Smooth muscle cell (in vitro differentiated cells): ENCODE data around the gene ACCS. TPM values are rescaled to one million over a fixed set of nuclear protein-coding genes. Genes with fewer than 3 reads are reported as not detected.

ENCODE experiments used
- DNase-seq: peaks from one replicate; lab custom pipeline; 2025; ENCODE audit not compliant: unreplicated experiment; lab: John Stamatoyannopoulos, UW
- H2AFZ ChIP-seq: fragments of 200-600 bp; sonication (generic); 2 replicates; pipeline ENCODE4 v1.6.0; 2016; ENCODE audit warnings: antibody characterized with exemption, low read depth, mild to moderate bottlenecking
- H3F3A ChIP-seq: fragments of 200-600 bp; sonication (generic); 2 replicates; pipeline ENCODE4 v1.6.0; 2017; ENCODE audit warnings: antibody characterized with exemption, low read depth
- H3K27ac ChIP-seq: fragments of 200-600 bp; sonication (generic); 2 replicates; pipeline ENCODE4 v1.5.1; 2016; ENCODE audit warnings: low read depth, mild to moderate bottlenecking
- H3K27me3 ChIP-seq: fragments of 200-600 bp; sonication (generic); 2 replicates; pipeline ENCODE4 v1.6.1; 2016; ENCODE audit warnings: low read depth, mild to moderate bottlenecking
- H3K36me3 ChIP-seq: fragments of 200-600 bp; sonication (generic); 2 replicates; pipeline ENCODE4 v1.5.1; 2016; ENCODE audit warnings: low read depth
- H3K4me1 ChIP-seq: fragments of 200-600 bp; sonication (generic); 2 replicates; pipeline ENCODE4 v1.5.1; 2016; ENCODE audit warnings: low read depth
- H3K4me2 ChIP-seq: fragments of 200-600 bp; sonication (generic); 2 replicates; pipeline ENCODE4 v1.6.0; 2016; ENCODE audit warnings: mild to moderate bottlenecking
- H3K4me3 ChIP-seq: fragments of 200-600 bp; sonication (generic); 2 replicates; pipeline ENCODE4 v1.5.1; 2016; ENCODE audit warnings: mild to moderate bottlenecking
- H3K79me2 ChIP-seq: fragments of 200-600 bp; sonication (generic); 2 replicates; pipeline ENCODE4 v1.6.0; 2016; ENCODE audit warnings: low read depth, mild to moderate bottlenecking
- H3K9ac ChIP-seq: fragments of 200-600 bp; sonication (generic); 2 replicates; pipeline ENCODE4 v1.6.0; 2016; ENCODE audit warnings: low read depth
- H3K9me3 ChIP-seq: fragments of 200-600 bp; sonication (generic); replicated peaks from 2 replicates; pipeline ENCODE4 v1.5.1; 2016; ENCODE audit warnings: low read depth
- H4K20me1 ChIP-seq: fragments of 200-600 bp; sonication (generic); 2 replicates; pipeline ENCODE4 v1.6.0; 2016; ENCODE audit warnings: low read depth
- CTCF ChIP-seq: fragments of 200-600 bp; sonication (generic); IDR thresholded peaks from 2 replicates; pipeline ENCODE4 v1.5.1; 2017; ENCODE audit warnings: borderline replicate concordance, mild to moderate bottlenecking, antibody characterized with exemption; ENCODE audit not compliant: insufficient read depth, poor library complexity, severe bottlenecking
- WGBS: methylation state at CpG from one replicate; pipeline ENCODE4 v1.1.7; 2016; ENCODE audit warnings: low lambda C conversion rate; 5-methylcytosine and 5-hydroxymethylcytosine counted together
- polyA plus RNA-seq: library from polyadenylated mRNA; unstranded; fragments of >200 nt; fragmentation: Nextera tagmentation; extraction: Ambion mirVana; gene quantifications from 2 replicates; pipeline ENCODE4 v1.2.1, GENCODE V29; 2016
- total RNA-seq: library from RNA; depleted of rRNA; stranded (reverse); fragments of >200 nt; gene quantifications from 2 replicates; pipeline ENCODE4 v1.2.3, GENCODE V29; 2014

The ACCS gene
- total and polyA plus RNA-seq, 2 experiments from 2014 or later = 3.5 to 4.1 TPM

GRCh38 chr11:44112091-44112821 is 46.2 kb downstream of the ACCS start:
- peaks cover 5% of the 10 kb centered on the region for H3K36me3 ChIP-seq
- no peaks in the 10 kb centered on the region for H3K79me2 ChIP-seq
- H3K27me3 ChIP-seq = no peaks in the 10 kb centered on the region
- H3F3A ChIP-seq = no peaks in the 10 kb centered on the region
- H3K4me2 ChIP-seq = no peak overlapping the region
- no peak for TF ChIP-seq CTCF
- H3K9me3 ChIP-seq = no peaks in the 10 kb centered on the region
- DNase-seq = no peak
- H3K4me3 ChIP-seq = no peak overlapping the region
- peaks cover 57% of the 10 kb centered on the region for H4K20me1 ChIP-seq
- H2AFZ ChIP-seq = no peak overlapping the region
- H3K9ac ChIP-seq = no peak overlapping the region
- H3K27ac ChIP-seq = no peak overlapping the region
- WGBS = 70% methylated on average over 7 of the region's 7 CpGs
- no peaks in the 10 kb centered on the region for H3K4me1 ChIP-seq

GRCh38 chr11:44113018-44113417 is 46.9 kb downstream of the ACCS start:
- no peak for DNase-seq
- Histone ChIP-seq H3F3A (no peaks in the 10 kb centered on the region), H3K36me3 (peaks cover 5% of the 10 kb centered on the region), H3K4me2 (no peak overlapping the region), H3K9me3 (no peaks in the 10 kb centered on the region), H3K9ac (no peak overlapping the region), H3K4me1 (no peaks in the 10 kb centered on the region), H2AFZ (no peak overlapping the region), H3K79me2 (no peaks in the 10 kb centered on the region), H3K27ac (no peak overlapping the region), H3K4me3 (no peak overlapping the region), H3K27me3 (no peaks in the 10 kb centered on the region), H4K20me1 (peaks cover 57% of the 10 kb centered on the region)
- TF ChIP-seq CTCF = no peak
- 92% methylated on average over 3 of the region's 3 CpGs for WGBS

- Histone ChIP-seq H4K20me1 (peaks cover 59% of the 10 kb centered on the region), H3K4me2 (no peak overlapping the region), H3K4me3 (no peak overlapping the region), H3K27ac (no peak overlapping the region), H2AFZ (no peak overlapping the region), H3F3A (no peaks in the 10 kb centered on the region), H3K9me3 (no peaks in the 10 kb centered on the region), H3K79me2 (no peaks in the 10 kb centered on the region), H3K4me1 (no peaks in the 10 kb centered on the region), H3K36me3 (peaks cover 5% of the 10 kb centered on the region), H3K9ac (no peak overlapping the region), H3K27me3 (no peaks in the 10 kb centered on the region)
- WGBS = 89% methylated on average over 3 of the region's 3 CpGs
- DNase-seq = no peak
- no peak for TF ChIP-seq CTCF
These were observed 47.5 kb downstream of the ACCS start for GRCh38 chr11:44113572-44113971.
